ENCODE measurements around the gene SPG11. TPM values are rescaled to one million over a fixed set of nuclear protein-coding genes. Genes with fewer than 3 reads are reported as not detected.

Gene SPG11
- total RNA-seq, 1 donor from 2014 or later = 58.1 TPM

DNA sequence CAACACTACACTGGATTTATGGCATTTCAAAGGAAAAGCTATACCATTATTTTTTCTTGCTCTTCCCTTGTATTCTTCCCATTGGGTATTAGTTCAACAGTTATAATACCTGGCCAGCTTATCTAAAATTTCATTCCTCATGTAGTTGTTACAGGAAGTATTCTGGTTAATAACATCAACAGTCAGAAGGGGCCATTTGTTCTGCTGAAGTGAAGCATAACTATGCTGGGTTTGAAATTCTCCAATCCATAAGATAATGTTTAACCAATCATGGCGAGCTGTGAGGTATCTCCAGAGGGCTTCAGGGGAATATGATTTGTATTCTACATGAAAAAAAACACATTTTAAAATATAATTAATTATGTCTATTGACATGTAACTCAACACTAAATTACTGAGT lies 43.4 kb downstream of the SPG11 start:
- no peaks in the 10 kb centered on the region for H3K27me3 Mint-ChIP-seq (ENCODE audit: unreplicated experiment)
- H3K36me3 Mint-ChIP-seq (ENCODE audit: unreplicated experiment) = peaks cover 53% of the 10 kb centered on the region
- H3K9me3 Mint-ChIP-seq (ENCODE audit: unreplicated experiment) = no peaks in the 10 kb centered on the region
- no peak for DNase-seq (ENCODE audit: extremely low spot score, unreplicated experiment)
- no peak overlapping the region for H3K27ac Mint-ChIP-seq (ENCODE audit: unreplicated experiment)
- H3K4me1 Mint-ChIP-seq (ENCODE audit: unreplicated experiment) = no peaks in the 10 kb centered on the region
- TF ChIP-seq, protein P1, sequence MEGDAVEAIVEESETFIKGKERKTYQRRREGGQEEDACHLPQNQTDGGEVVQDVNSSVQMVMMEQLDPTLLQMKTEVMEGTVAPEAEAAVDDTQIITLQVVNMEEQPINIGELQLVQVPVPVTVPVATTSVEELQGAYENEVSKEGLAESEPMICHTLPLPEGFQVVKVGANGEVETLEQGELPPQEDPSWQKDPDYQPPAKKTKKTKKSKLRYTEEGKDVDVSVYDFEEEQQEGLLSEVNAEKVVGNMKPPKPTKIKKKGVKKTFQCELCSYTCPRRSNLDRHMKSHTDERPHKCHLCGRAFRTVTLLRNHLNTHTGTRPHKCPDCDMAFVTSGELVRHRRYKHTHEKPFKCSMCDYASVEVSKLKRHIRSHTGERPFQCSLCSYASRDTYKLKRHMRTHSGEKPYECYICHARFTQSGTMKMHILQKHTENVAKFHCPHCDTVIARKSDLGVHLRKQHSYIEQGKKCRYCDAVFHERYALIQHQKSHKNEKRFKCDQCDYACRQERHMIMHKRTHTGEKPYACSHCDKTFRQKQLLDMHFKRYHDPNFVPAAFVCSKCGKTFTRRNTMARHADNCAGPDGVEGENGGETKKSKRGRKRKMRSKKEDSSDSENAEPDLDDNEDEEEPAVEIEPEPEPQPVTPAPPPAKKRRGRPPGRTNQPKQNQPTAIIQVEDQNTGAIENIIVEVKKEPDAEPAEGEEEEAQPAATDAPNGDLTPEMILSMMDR (IDR thresholded peaks at IDR 0.05) = no peak
- H3K4me3 Mint-ChIP-seq (ENCODE audit: unreplicated experiment) = no peak overlapping the region

GRCh38 chr15:44616974-44617373 lies 46.5 kb downstream of the SPG11 start:
- H3K4me1 Mint-ChIP-seq (ENCODE audit: unreplicated experiment) = no peaks in the 10 kb centered on the region
- H3K4me3 Mint-ChIP-seq (ENCODE audit: unreplicated experiment) = no peak overlapping the region
- H3K36me3 Mint-ChIP-seq (ENCODE audit: unreplicated experiment) = peaks cover 61% of the 10 kb centered on the region
- TF ChIP-seq, protein P1 (IDR thresholded peaks at IDR 0.05) = no peak
- no peak for DNase-seq (ENCODE audit: extremely low spot score, unreplicated experiment)
- no peaks in the 10 kb centered on the region for H3K27me3 Mint-ChIP-seq (ENCODE audit: unreplicated experiment)
- no peak overlapping the region for H3K27ac Mint-ChIP-seq (ENCODE audit: unreplicated experiment)
- H3K9me3 Mint-ChIP-seq (ENCODE audit: unreplicated experiment) = no peaks in the 10 kb centered on the region

- no peaks in the 10 kb centered on the region for H3K27me3 Mint-ChIP-seq (ENCODE audit: unreplicated experiment)
- TF ChIP-seq, protein P1 (IDR thresholded peaks at IDR 0.05) = no peak
- no peaks in the 10 kb centered on the region for H3K4me1 Mint-ChIP-seq (ENCODE audit: unreplicated experiment)
- H3K9me3 Mint-ChIP-seq (ENCODE audit: unreplicated experiment) = no peaks in the 10 kb centered on the region
- no peak for DNase-seq (ENCODE audit: extremely low spot score, unreplicated experiment)
- H3K27ac Mint-ChIP-seq (ENCODE audit: unreplicated experiment) = no peak overlapping the region
- H3K36me3 Mint-ChIP-seq (ENCODE audit: unreplicated experiment) = peaks cover 61% of the 10 kb centered on the region
- no peak overlapping the region for H3K4me3 Mint-ChIP-seq (ENCODE audit: unreplicated experiment)
These were observed 56.7 kb downstream of the SPG11 start for GRCh38 chr15:44606740-44607139.

GRCh38 chr15:44603126-44603525 lies 60.3 kb downstream of the SPG11 start:
- H3K36me3 Mint-ChIP-seq (ENCODE audit: unreplicated experiment) = peaks cover 60% of the 10 kb centered on the region
- DNase-seq (ENCODE audit: extremely low spot score, unreplicated experiment) = no peak
- no peak overlapping the region for H3K4me3 Mint-ChIP-seq (ENCODE audit: unreplicated experiment)
- H3K9me3 Mint-ChIP-seq (ENCODE audit: unreplicated experiment) = no peaks in the 10 kb centered on the region
- no peaks in the 10 kb centered on the region for H3K27me3 Mint-ChIP-seq (ENCODE audit: unreplicated experiment)
- H3K4me1 Mint-ChIP-seq (ENCODE audit: unreplicated experiment) = no peaks in the 10 kb centered on the region
- H3K27ac Mint-ChIP-seq (ENCODE audit: unreplicated experiment) = no peak overlapping the region
- TF ChIP-seq, protein P1 (IDR thresholded peaks at IDR 0.05) = no peak

GRCh38 chr15:44598892-44599291 lies 64.6 kb downstream of the SPG11 start:
- no peak for DNase-seq (ENCODE audit: extremely low spot score, unreplicated experiment)
- no peak overlapping the region for H3K27ac Mint-ChIP-seq (ENCODE audit: unreplicated experiment)

More at GRCh38 chr15:44598892-44599291, 64.6 kb downstream of the SPG11 start:
- H3K36me3 Mint-ChIP-seq (ENCODE audit: unreplicated experiment) = peaks cover 53% of the 10 kb centered on the region
- H3K9me3 Mint-ChIP-seq (ENCODE audit: unreplicated experiment) = no peaks in the 10 kb centered on the region
- TF ChIP-seq, protein P1 (IDR thresholded peaks at IDR 0.05) = no peak
- no peaks in the 10 kb centered on the region for H3K27me3 Mint-ChIP-seq (ENCODE audit: unreplicated experiment)
- no peak overlapping the region for H3K4me3 Mint-ChIP-seq (ENCODE audit: unreplicated experiment)
- H3K4me1 Mint-ChIP-seq (ENCODE audit: unreplicated experiment) = no peaks in the 10 kb centered on the region
